Duodenal mucosa (tissue), 2 donors: ENCODE results near the gene FBXL7.

Experiments used
- H3K27ac ChIP-seq: one replicate; pipeline ENCODE4 v1.7.0; 2013; ENCODE audit warnings: low read depth, low read length
- H3K27me3 ChIP-seq, 2 donors: one replicate each; pipeline ENCODE4 v1.7.0; 2013; ENCODE audit warnings: low read length in 2 of 2, control low read depth in 1 of 2; ENCODE audit not compliant: insufficient read depth in 2 of 2, control insufficient read depth in 1 of 2
- H3K36me3 ChIP-seq, 2 donors: one replicate each; pipeline ENCODE4 v1.7.0; 2013; ENCODE audit warnings: low read length in 2 of 2, control low read depth in 1 of 2; ENCODE audit not compliant: insufficient read depth in 2 of 2, control insufficient read depth in 1 of 2
- H3K4me1 ChIP-seq, 2 donors: one replicate each; pipeline ENCODE4 v1.7.0; 2013; ENCODE audit warnings: low read length in 2 of 2, control low read depth in 1 of 2; ENCODE audit not compliant: insufficient read depth in 2 of 2, control insufficient read depth in 1 of 2
- H3K4me3 ChIP-seq, 2 donors: one replicate each; pipeline ENCODE4 v1.7.0; 2013; ENCODE audit warnings: low read length in 2 of 2, low read depth in 1 of 2
- H3K9ac ChIP-seq, 2 donors: one replicate each; pipeline ENCODE4 v1.7.0; 2013; ENCODE audit warnings: low read length in 2 of 2, low read depth in 1 of 2
- H3K9me3 ChIP-seq, 2 donors: one replicate each; pipeline ENCODE4 v1.7.0; 2013; ENCODE audit warnings: low read length in 2 of 2, control low read depth in 1 of 2; ENCODE audit not compliant: control insufficient read depth in 1 of 2

Gene FBXL7

GRCh38 chr5:15571618-15572017 lies 71.6 kb downstream of the FBXL7 start:
- Histone ChIP-seq H3K36me3 (no peaks in the 10 kb centered on the region), H3K9ac (no peak overlapping the region), H3K27ac (no peak overlapping the region), H3K4me1 (no peaks in the 10 kb centered on the region), H3K27me3 (no peaks in the 10 kb centered on the region), H3K4me3 (no peak overlapping the region), H3K9me3 (no peaks in the 10 kb centered on the region)

- H3K27me3 ChIP-seq, result no peaks in the 10 kb centered on the region
- H3K9ac ChIP-seq, result no peak overlapping the region
- H3K4me1 ChIP-seq, result no peaks in the 10 kb centered on the region
- H3K36me3 ChIP-seq, result no peaks in the 10 kb centered on the region
- H3K9me3 ChIP-seq, result no peaks in the 10 kb centered on the region
- no peak overlapping the region for H3K27ac ChIP-seq
- no peak overlapping the region for H3K4me3 ChIP-seq
These were observed 73.6 kb downstream of the FBXL7 start for GRCh38 chr5:15573590-15573989.

GRCh38 chr5:15574128-15574527 lies 74.1 kb downstream of the FBXL7 start:
- Histone ChIP-seq H3K27me3 (no peaks in the 10 kb centered on the region), H3K9me3 (no peaks in the 10 kb centered on the region), H3K9ac (no peak overlapping the region), H3K4me3 (no peak overlapping the region), H3K4me1 (no peaks in the 10 kb centered on the region), H3K36me3 (no peaks in the 10 kb centered on the region), H3K27ac (no peak overlapping the region)

- H3K4me1 ChIP-seq, result no peaks in the 10 kb centered on the region
- no peak overlapping the region for H3K4me3 ChIP-seq
- no peak overlapping the region for H3K9ac ChIP-seq
- H3K27me3 ChIP-seq, result no peaks in the 10 kb centered on the region
- no peak overlapping the region for H3K27ac ChIP-seq
- no peaks in the 10 kb centered on the region for H3K9me3 ChIP-seq
- no peaks in the 10 kb centered on the region for H3K36me3 ChIP-seq
These were observed 74.9 kb downstream of the FBXL7 start for GRCh38 chr5:15574806-15575325.

GRCh38 chr5:15575666-15576065 lies 75.7 kb downstream of the FBXL7 start:
- Histone ChIP-seq H3K4me3 (no peak overlapping the region), H3K4me1 (no peaks in the 10 kb centered on the region), H3K9me3 (no peaks in the 10 kb centered on the region), H3K9ac (no peak overlapping the region), H3K27ac (no peak overlapping the region), H3K36me3 (no peaks in the 10 kb centered on the region), H3K27me3 (no peaks in the 10 kb centered on the region)

- no peak overlapping the region for H3K27ac ChIP-seq
- H3K36me3 ChIP-seq, result no peaks in the 10 kb centered on the region
- H3K27me3 ChIP-seq, result no peaks in the 10 kb centered on the region
- no peaks in the 10 kb centered on the region for H3K9me3 ChIP-seq
- no peak overlapping the region for H3K9ac ChIP-seq
- no peak overlapping the region for H3K4me3 ChIP-seq
- H3K4me1 ChIP-seq, result no peaks in the 10 kb centered on the region
These were observed 77.2 kb downstream of the FBXL7 start for GRCh38 chr5:15577132-15577531.

- Histone ChIP-seq H3K4me3 (no peak overlapping the region), H3K9me3 (no peaks in the 10 kb centered on the region), H3K27me3 (no peaks in the 10 kb centered on the region), H3K4me1 (no peaks in the 10 kb centered on the region), H3K27ac (no peak overlapping the region), H3K9ac (no peak overlapping the region), H3K36me3 (no peaks in the 10 kb centered on the region)
These were observed 77.9 kb downstream of the FBXL7 start for GRCh38 chr5:15577831-15578230.

- Histone ChIP-seq H3K27me3 (no peaks in the 10 kb centered on the region), H3K9ac (no peak overlapping the region), H3K4me1 (no peaks in the 10 kb centered on the region), H3K36me3 (no peaks in the 10 kb centered on the region), H3K27ac (no peak overlapping the region), H3K9me3 (peaks cover 0 to 6% of the 10 kb centered on the region in 2 donors), H3K4me3 (no peak overlapping the region)
These were observed 79.4 kb downstream of the FBXL7 start for GRCh38 chr5:15579193-15579990.

GRCh38 chr5:15584528-15584927 lies 84.5 kb downstream of the FBXL7 start:
- Histone ChIP-seq H3K9ac (no peak overlapping the region), H3K27ac (no peak overlapping the region), H3K4me3 (no peak overlapping the region), H3K36me3 (no peaks in the 10 kb centered on the region), H3K27me3 (no peaks in the 10 kb centered on the region), H3K4me1 (no peaks in the 10 kb centered on the region), H3K9me3 (peaks cover 0 to 9% of the 10 kb centered on the region in 2 donors)

GRCh38 chr5:15585128-15585527 lies 85.1 kb downstream of the FBXL7 start:
- no peaks in the 10 kb centered on the region for H3K4me1 ChIP-seq
- H3K9me3 ChIP-seq, result peaks cover 0 to 9% of the 10 kb centered on the region in 2 donors
- H3K4me3 ChIP-seq, result no peak overlapping the region
- no peak overlapping the region for H3K9ac ChIP-seq
- H3K27me3 ChIP-seq, result no peaks in the 10 kb centered on the region
- H3K27ac ChIP-seq, result no peak overlapping the region
- no peaks in the 10 kb centered on the region for H3K36me3 ChIP-seq
